ENCODE data around the gene ZBED3. TPM values are rescaled to one million over a fixed set of nuclear protein-coding genes. Genes with fewer than 3 reads are reported as not detected.
A peak's percentile ranks its signal among the peaks of the same experiment; 100 is the strongest.

Gene ZBED3
- total and polyA plus RNA-seq, 2 donors (not counting 3 experiments of a cell fraction or from before 2014, with no cell fraction given), result 11.8 to 15.9 TPM

GRCh38 chr5:77095189-77095588 lies 8.1 kb upstream of the ZBED3 start:
- CTCF ChIA-PET, result interaction anchor here (1.6 kb wide), 1 partner anchor 18 kb away, joined by 5 read pairs; no protein-coding TSS in a partner anchor
- Histone ChIP-seq H3K36me3 (ENCODE audit: control insufficient read depth in 2 of 2, extremely low read depth in 1 of 2, insufficient read depth in 2 of 2, low read length in 2 of 2) (no peaks in the 10 kb centered on the region), H3K4me3 (replicated peaks in 1 of 3; ENCODE audit: insufficient read depth in 1 of 3, low read depth in 1 of 3, low read length in 3 of 3) (no peak overlapping the region), H3K9me1 (replicated peaks; ENCODE audit: control insufficient read depth, extremely low read depth, insufficient read depth, low read length) (no peaks in the 10 kb centered on the region), H3K4me1 (ENCODE audit: control insufficient read depth, extremely low read depth, insufficient read depth, low read length) (no peaks in the 10 kb centered on the region), H3K79me2 (ENCODE audit: control insufficient read depth, insufficient read depth, low read length) (no peaks in the 10 kb centered on the region), H3K27ac (ENCODE audit: insufficient read depth, low read depth, low read length) (no peak overlapping the region), H3K9me3 (replicated peaks; ENCODE audit: control insufficient read depth, insufficient read depth, low read length) (no peaks in the 10 kb centered on the region), H4K20me1 (replicated peaks; ENCODE audit: control insufficient read depth, extremely low read depth, insufficient read depth, low read length) (no peaks in the 10 kb centered on the region), H3K9ac (replicated peaks; ENCODE audit: extremely low read depth, insufficient read depth, low read length) (no peak overlapping the region), H3K27me3 (ENCODE audit: control insufficient read depth in 2 of 2, insufficient read depth in 2 of 2, low read length in 2 of 2) (no peaks in the 10 kb centered on the region), H3K4me2 (ENCODE audit: insufficient read depth, low read length) (no peak overlapping the region), H2AFZ (ENCODE audit: low read depth, low read length) (no peak overlapping the region)
- TF ChIP-seq POLR2AphosphoS5 (IDR thresholded peaks at IDR 0.05; ENCODE audit: insufficient read depth, low read depth, low read length) (no peak), GATA2 (IDR thresholded peaks at IDR 0.05; ENCODE audit: insufficient read depth, insufficient read length, low read depth, low read length) (no peak), JUN (IDR thresholded peaks at IDR 0.05; ENCODE audit: borderline replicate concordance, insufficient read depth, insufficient read length, low read depth) (no peak), FOS (IDR thresholded peaks at IDR 0.05; ENCODE audit: borderline replicate concordance, insufficient read depth, low read length) (no peak)
- dilution Hi-C loops (cut with MboI; ENCODE audit: extremely low pct_ligation_motif_present, low sequenced_read_pairs) (no loop called here), intact Hi-C loops (cut with micrococcal nuclease) (no loop called here)
- no peak for FAIRE-seq
- POLR2A ChIA-PET, result no interaction called here
- DNase-seq (ENCODE audit: low read depth, low spot score), result no peak
- BruUV-seq (replicated peaks), result no TSS peak

DNA sequence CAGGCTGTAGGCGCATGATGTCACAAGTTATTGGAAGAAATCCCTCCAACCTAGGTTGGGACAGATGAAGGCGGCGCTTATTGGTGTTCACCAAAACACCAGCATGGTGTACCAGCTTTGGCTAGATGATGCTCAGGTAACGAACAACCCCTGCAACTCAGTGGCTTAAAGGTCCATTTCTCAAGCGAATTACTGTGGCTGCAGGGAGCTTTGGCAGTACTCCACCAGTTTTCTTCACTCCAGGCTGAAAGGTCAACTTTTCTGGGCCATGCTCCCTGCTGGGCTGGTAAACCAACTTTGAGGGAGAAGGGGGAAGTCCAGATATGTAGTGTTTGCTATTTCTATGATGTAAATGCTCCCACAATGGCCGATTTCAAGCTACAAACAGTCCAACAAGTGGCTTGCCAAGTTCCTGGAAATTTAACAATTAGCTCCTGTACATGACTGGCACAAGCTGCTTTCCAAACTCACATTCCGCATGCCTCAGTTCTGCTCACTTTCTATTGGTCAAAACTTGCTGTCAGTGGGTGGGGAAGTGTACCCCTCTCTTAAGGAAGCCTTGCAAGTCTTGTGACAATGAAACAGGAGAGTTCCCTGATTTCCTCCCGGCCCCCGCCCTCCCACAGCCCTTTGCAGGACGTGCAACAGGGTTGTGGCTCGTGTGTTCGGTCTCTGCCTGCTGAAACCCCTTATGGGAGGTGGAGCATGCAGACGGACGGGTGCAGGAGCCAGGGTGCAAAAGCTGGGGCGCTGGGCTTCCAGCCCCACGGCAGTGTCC lies 588 bp upstream of the ZBED3 start:
- Histone ChIP-seq H3K4me2 (ENCODE audit: insufficient read depth, low read length) (peak overlapping the region; percentile 79), H3K9ac (replicated peaks; ENCODE audit: extremely low read depth, insufficient read depth, low read length) (peak overlapping the region; percentile 89), H4K20me1 (replicated peaks; ENCODE audit: control insufficient read depth, extremely low read depth, insufficient read depth, low read length) (no peaks in the 10 kb centered on the region), H3K36me3 (ENCODE audit: control insufficient read depth in 2 of 2, extremely low read depth in 1 of 2, insufficient read depth in 2 of 2, low read length in 2 of 2) (no peaks in the 10 kb centered on the region), H3K27me3 (ENCODE audit: control insufficient read depth in 2 of 2, insufficient read depth in 2 of 2, low read length in 2 of 2) (no peaks in the 10 kb centered on the region), H3K79me2 (ENCODE audit: control insufficient read depth, insufficient read depth, low read length) (no peaks in the 10 kb centered on the region), H3K4me3 (replicated peaks in 1 of 3; ENCODE audit: insufficient read depth in 1 of 3, low read depth in 1 of 3, low read length in 3 of 3) (peak overlapping the region; percentile 58 to 86 (median 76)), H3K9me1 (replicated peaks; ENCODE audit: control insufficient read depth, extremely low read depth, insufficient read depth, low read length) (no peaks in the 10 kb centered on the region), H2AFZ (ENCODE audit: low read depth, low read length) (peak overlapping the region; percentile 94), H3K27ac (ENCODE audit: insufficient read depth, low read depth, low read length) (peak overlapping the region; percentile 82), H3K9me3 (replicated peaks; ENCODE audit: control insufficient read depth, insufficient read depth, low read length) (no peaks in the 10 kb centered on the region), H3K4me1 (ENCODE audit: control insufficient read depth, extremely low read depth, insufficient read depth, low read length) (peaks cover 16% of the 10 kb centered on the region)
- ChIA-PET POLR2A (interaction anchor here (0.6 kb wide), 1 partner anchor 10 kb away, joined by 3 read pairs; no protein-coding TSS in a partner anchor), CTCF (interaction anchor here (0.5 to 3.5 kb wide), 5 partner anchors 10 to 438 kb away, joined by 3 to 82 read pairs (median 4); partner anchors contain the start of genes AGGF1 and WDR41)
- no TSS peak for BruUV-seq (replicated peaks)
- dilution Hi-C loops (cut with MboI; ENCODE audit: extremely low pct_ligation_motif_present, low sequenced_read_pairs), result no loop called here
- TF ChIP-seq, protein P1, sequence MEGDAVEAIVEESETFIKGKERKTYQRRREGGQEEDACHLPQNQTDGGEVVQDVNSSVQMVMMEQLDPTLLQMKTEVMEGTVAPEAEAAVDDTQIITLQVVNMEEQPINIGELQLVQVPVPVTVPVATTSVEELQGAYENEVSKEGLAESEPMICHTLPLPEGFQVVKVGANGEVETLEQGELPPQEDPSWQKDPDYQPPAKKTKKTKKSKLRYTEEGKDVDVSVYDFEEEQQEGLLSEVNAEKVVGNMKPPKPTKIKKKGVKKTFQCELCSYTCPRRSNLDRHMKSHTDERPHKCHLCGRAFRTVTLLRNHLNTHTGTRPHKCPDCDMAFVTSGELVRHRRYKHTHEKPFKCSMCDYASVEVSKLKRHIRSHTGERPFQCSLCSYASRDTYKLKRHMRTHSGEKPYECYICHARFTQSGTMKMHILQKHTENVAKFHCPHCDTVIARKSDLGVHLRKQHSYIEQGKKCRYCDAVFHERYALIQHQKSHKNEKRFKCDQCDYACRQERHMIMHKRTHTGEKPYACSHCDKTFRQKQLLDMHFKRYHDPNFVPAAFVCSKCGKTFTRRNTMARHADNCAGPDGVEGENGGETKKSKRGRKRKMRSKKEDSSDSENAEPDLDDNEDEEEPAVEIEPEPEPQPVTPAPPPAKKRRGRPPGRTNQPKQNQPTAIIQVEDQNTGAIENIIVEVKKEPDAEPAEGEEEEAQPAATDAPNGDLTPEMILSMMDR (IDR thresholded peaks at IDR 0.05; ENCODE audit: extremely low read depth in 1 of 2, insufficient read depth in 1 of 2, low read depth in 1 of 2, low read length in 2 of 2), result no peak
- no peak for TF ChIP-seq GATA2 (IDR thresholded peaks at IDR 0.05; ENCODE audit: insufficient read depth, insufficient read length, low read depth, low read length)
- TF ChIP-seq MAX (IDR thresholded peaks at IDR 0.05; ENCODE audit: insufficient read depth, insufficient read length), result no peak
- TF ChIP-seq MYC (IDR thresholded peaks at IDR 0.05; ENCODE audit: low read depth, low read length), result no peak
- no peak for TF ChIP-seq JUN (IDR thresholded peaks at IDR 0.05; ENCODE audit: borderline replicate concordance, insufficient read depth, insufficient read length, low read depth)
- no peak for TF ChIP-seq POLR2A (IDR thresholded peaks at IDR 0.05; ENCODE audit: low read depth, low read length)
- TF ChIP-seq FOS (IDR thresholded peaks at IDR 0.05; ENCODE audit: borderline replicate concordance, insufficient read depth, low read length), result no peak
- TF ChIP-seq POLR2AphosphoS5 (IDR thresholded peaks at IDR 0.05; ENCODE audit: insufficient read depth, low read depth, low read length), result no peak
- TF ChIP-seq EZH2 (IDR thresholded peaks at IDR 0.05; ENCODE audit: borderline replicate concordance, low read depth, low read length, severe bottlenecking), result no peak
- FAIRE-seq (no peak), DNase-seq (ENCODE audit: low read depth, low spot score) (peak; percentile 51)
- intact Hi-C loops (cut with micrococcal nuclease), result loop anchor here (2.0 to 5.0 kb wide), 4 partner anchors 45 to 405 kb away; partner anchors contain the start of gene WDR41

Measured in endothelial cell of umbilical vein (primary cell).